Measurements from ENCODE around the gene TOB2. TPM values are rescaled to one million over a fixed set of nuclear protein-coding genes. Genes with fewer than 3 reads are reported as not detected.
"Not testable (repeated sequence)": the region's sequence is repeated elsewhere in the genome, so short reads cannot be mapped to it uniquely, and the experiment has no call there.

TOB2 gene
- total RNA-seq, 1 donor from 2014 or later, result 44.2 TPM

DNA sequence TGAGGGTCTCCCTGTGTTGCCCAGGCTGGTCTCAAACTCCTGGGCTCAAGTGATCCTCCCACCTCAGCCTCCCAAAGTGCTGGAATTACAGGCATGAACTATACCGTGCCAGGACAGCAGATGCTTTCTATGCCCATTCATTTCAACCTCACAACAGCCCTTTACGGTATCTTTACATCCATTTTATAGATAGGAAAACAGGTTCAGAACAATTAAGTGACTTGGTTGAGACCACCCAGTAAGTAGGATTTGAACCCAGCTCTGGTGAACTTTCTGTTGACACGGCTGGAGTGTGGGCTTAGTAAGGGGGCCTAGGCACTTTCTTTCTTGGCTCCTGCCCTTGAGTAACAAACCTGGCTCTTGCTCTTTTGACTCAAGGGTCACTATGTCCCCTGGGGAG is 39.2 kb downstream of the TOB2 start:
- intact Hi-C loops (cut with micrococcal nuclease), result no loop called here
- no peak overlapping the region for H3K27ac Mint-ChIP-seq
- no peak overlapping the region for H3K4me3 Mint-ChIP-seq (ENCODE audit: low read depth)
- H3K27me3 Mint-ChIP-seq (ENCODE audit: low read depth), result no peaks in the 10 kb centered on the region
- H3K36me3 Mint-ChIP-seq (ENCODE audit: low read depth), result no peaks in the 10 kb centered on the region
- no peak for DNase-seq (ENCODE audit: low spot score)
- H3K9me3 Mint-ChIP-seq, result no peaks in the 10 kb centered on the region
- H3K4me1 Mint-ChIP-seq (ENCODE audit: low read depth), result peaks cover 18% of the 10 kb centered on the region

DNA sequence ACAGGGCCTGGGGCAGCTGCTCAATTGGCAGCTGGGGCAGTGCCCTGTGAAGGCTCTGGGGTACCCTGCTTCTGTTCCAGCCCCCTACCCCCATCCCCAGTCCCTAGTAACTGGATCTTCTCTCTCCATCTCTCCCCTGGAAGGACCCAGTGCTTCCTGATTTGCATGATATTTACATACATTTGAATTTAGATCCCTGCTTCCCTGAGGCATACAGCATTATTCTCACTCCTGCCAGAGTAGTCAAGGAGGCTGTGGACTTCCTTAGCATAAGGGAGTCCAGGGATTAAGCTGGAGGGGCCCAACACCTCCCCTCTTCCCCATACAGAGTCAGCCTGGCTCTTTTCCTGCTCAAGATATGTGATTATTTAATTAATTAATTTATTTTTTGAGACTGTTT is 40.2 kb downstream of the TOB2 start:
- Mint-ChIP-seq H3K4me3 (ENCODE audit: low read depth) (no peak overlapping the region), H3K27ac (peak overlapping the region; percentile 20), H3K36me3 (ENCODE audit: low read depth) (no peaks in the 10 kb centered on the region), H3K4me1 (ENCODE audit: low read depth) (peaks cover 11% of the 10 kb centered on the region), H3K27me3 (ENCODE audit: low read depth) (no peaks in the 10 kb centered on the region), H3K9me3 (no peaks in the 10 kb centered on the region)
- no peak for DNase-seq (ENCODE audit: low spot score)
- intact Hi-C loops (cut with micrococcal nuclease), result no loop called here

GRCh38 chr22:41405588-41405987 is 41.0 kb downstream of the TOB2 start:
- DNase-seq (ENCODE audit: low spot score), result no peak
- H3K27me3 Mint-ChIP-seq (ENCODE audit: low read depth), result no peaks in the 10 kb centered on the region
- H3K36me3 Mint-ChIP-seq (ENCODE audit: low read depth), result no peaks in the 10 kb centered on the region
- H3K4me3 Mint-ChIP-seq (ENCODE audit: low read depth), result no peak overlapping the region
- intact Hi-C loops (cut with micrococcal nuclease), result no loop called here
- H3K27ac Mint-ChIP-seq, result peak overlapping the region; percentile 18
- no peaks in the 10 kb centered on the region for H3K9me3 Mint-ChIP-seq
- H3K4me1 Mint-ChIP-seq (ENCODE audit: low read depth), result peaks cover 11% of the 10 kb centered on the region

GRCh38 chr22:41403532-41404318 is 42.9 kb downstream of the TOB2 start:
- Mint-ChIP-seq H3K9me3 (no peaks in the 10 kb centered on the region), H3K27ac (no peak overlapping the region), H3K4me1 (ENCODE audit: low read depth) (peaks cover 11% of the 10 kb centered on the region), H3K4me3 (ENCODE audit: low read depth) (no peak overlapping the region), H3K27me3 (ENCODE audit: low read depth) (no peaks in the 10 kb centered on the region), H3K36me3 (ENCODE audit: low read depth) (no peaks in the 10 kb centered on the region)
- intact Hi-C loops (cut with micrococcal nuclease), result loop anchor here (2.0 kb wide), 1 partner anchor 123 kb away; no protein-coding TSS in a partner anchor
- DNase-seq (ENCODE audit: low spot score), result peak; percentile 82

- H3K36me3 Mint-ChIP-seq (ENCODE audit: low read depth); H3K27ac Mint-ChIP-seq; DNase-seq (ENCODE audit: low spot score); H3K9me3 Mint-ChIP-seq; H3K4me3 Mint-ChIP-seq (ENCODE audit: low read depth); H3K27me3 Mint-ChIP-seq (ENCODE audit: low read depth): not testable (repeated sequence)
- intact Hi-C loops (cut with micrococcal nuclease), result loop anchor here (2.0 kb wide), 1 partner anchor 124 kb away; no protein-coding TSS in a partner anchor
- peaks cover 11% of the 10 kb centered on the region for H3K4me1 Mint-ChIP-seq (ENCODE audit: low read depth)
Measured at GRCh38 chr22:41402851-41403250, 43.8 kb downstream of the TOB2 start.

- H3K9me3 Mint-ChIP-seq, result no peaks in the 10 kb centered on the region
- no peak for DNase-seq (ENCODE audit: low spot score)
- intact Hi-C loops (cut with micrococcal nuclease), result loop anchor here (2.0 kb wide), 1 partner anchor 125 kb away; no protein-coding TSS in a partner anchor
- H3K27ac Mint-ChIP-seq, result no peak overlapping the region
- no peaks in the 10 kb centered on the region for H3K27me3 Mint-ChIP-seq (ENCODE audit: low read depth)
- no peaks in the 10 kb centered on the region for H3K36me3 Mint-ChIP-seq (ENCODE audit: low read depth)
- H3K4me3 Mint-ChIP-seq (ENCODE audit: low read depth), result no peak overlapping the region
- peaks cover 11% of the 10 kb centered on the region for H3K4me1 Mint-ChIP-seq (ENCODE audit: low read depth)
Measured at GRCh38 chr22:41401781-41402648, 44.6 kb downstream of the TOB2 start.

GRCh38 chr22:41398921-41399320 is 47.7 kb downstream of the TOB2 start:
- Mint-ChIP-seq H3K4me3 (ENCODE audit: low read depth) (no peak overlapping the region), H3K27ac (no peak overlapping the region), H3K9me3 (no peaks in the 10 kb centered on the region), H3K36me3 (ENCODE audit: low read depth) (no peaks in the 10 kb centered on the region), H3K27me3 (ENCODE audit: low read depth) (no peaks in the 10 kb centered on the region), H3K4me1 (ENCODE audit: low read depth) (peaks cover 4% of the 10 kb centered on the region)
- no peak for DNase-seq (ENCODE audit: low spot score)
- intact Hi-C loops (cut with micrococcal nuclease), result no loop called here

GRCh38 chr22:41397143-41397811 is 49.3 kb downstream of the TOB2 start:
- Mint-ChIP-seq H3K27me3 (ENCODE audit: low read depth) (no peaks in the 10 kb centered on the region), H3K4me3 (ENCODE audit: low read depth) (no peak overlapping the region), H3K27ac (no peak overlapping the region), H3K4me1 (ENCODE audit: low read depth) (no peaks in the 10 kb centered on the region), H3K9me3 (no peaks in the 10 kb centered on the region), H3K36me3 (ENCODE audit: low read depth) (no peaks in the 10 kb centered on the region)
- intact Hi-C loops (cut with micrococcal nuclease), result no loop called here
- no peak for DNase-seq (ENCODE audit: low spot score)

GRCh38 chr22:41395531-41396240 is 50.9 kb downstream of the TOB2 start:
- Mint-ChIP-seq H3K4me1 (ENCODE audit: low read depth) (no peaks in the 10 kb centered on the region), H3K36me3 (ENCODE audit: low read depth) (no peaks in the 10 kb centered on the region), H3K27me3 (ENCODE audit: low read depth) (no peaks in the 10 kb centered on the region), H3K9me3 (no peaks in the 10 kb centered on the region), H3K4me3 (ENCODE audit: low read depth) (no peak overlapping the region), H3K27ac (no peak overlapping the region)
- intact Hi-C loops (cut with micrococcal nuclease), result no loop called here
- no peak for DNase-seq (ENCODE audit: low spot score)

DNA sequence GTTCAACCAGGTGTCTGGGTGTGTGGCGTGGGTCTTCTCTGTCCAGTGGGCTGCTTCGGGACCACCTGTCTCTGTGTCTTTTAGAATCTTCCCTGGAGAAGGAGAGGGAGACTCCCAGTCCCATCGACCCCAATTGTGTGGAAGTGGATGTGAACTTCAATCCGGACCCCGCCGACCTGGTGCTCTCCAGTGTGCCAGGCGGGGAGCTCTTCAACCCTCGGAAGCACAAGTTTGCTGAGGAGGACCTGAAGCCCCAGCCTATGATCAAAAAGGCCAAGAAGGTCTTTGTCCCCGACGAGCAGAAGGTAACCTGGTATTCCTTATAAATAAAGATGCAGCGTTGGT is 52.6 kb downstream of the TOB2 start:
- H3K27ac Mint-ChIP-seq, result no peak overlapping the region
- no peak for DNase-seq (ENCODE audit: low spot score)
- no peaks in the 10 kb centered on the region for H3K9me3 Mint-ChIP-seq
- H3K27me3 Mint-ChIP-seq (ENCODE audit: low read depth), result no peaks in the 10 kb centered on the region
- intact Hi-C loops (cut with micrococcal nuclease), result no loop called here
- H3K4me1 Mint-ChIP-seq (ENCODE audit: low read depth), result no peaks in the 10 kb centered on the region
- H3K36me3 Mint-ChIP-seq (ENCODE audit: low read depth), result no peaks in the 10 kb centered on the region
- no peak overlapping the region for H3K4me3 Mint-ChIP-seq (ENCODE audit: low read depth)

- Mint-ChIP-seq H3K36me3 (ENCODE audit: low read depth) (no peaks in the 10 kb centered on the region), H3K4me1 (ENCODE audit: low read depth) (no peaks in the 10 kb centered on the region), H3K27me3 (ENCODE audit: low read depth) (no peaks in the 10 kb centered on the region), H3K27ac (no peak overlapping the region), H3K4me3 (ENCODE audit: low read depth) (no peak overlapping the region), H3K9me3 (no peaks in the 10 kb centered on the region)
- intact Hi-C loops (cut with micrococcal nuclease), result no loop called here
- DNase-seq (ENCODE audit: low spot score), result no peak
Measured at GRCh38 chr22:41387341-41387740, 59.3 kb downstream of the TOB2 start.

GRCh38 chr22:41384128-41384527 is 62.5 kb downstream of the TOB2 start:
- Mint-ChIP-seq H3K4me1 (ENCODE audit: low read depth) (peaks cover 6% of the 10 kb centered on the region), H3K36me3 (ENCODE audit: low read depth) (no peaks in the 10 kb centered on the region), H3K9me3 (no peaks in the 10 kb centered on the region), H3K4me3 (ENCODE audit: low read depth) (no peak overlapping the region), H3K27me3 (ENCODE audit: low read depth) (no peaks in the 10 kb centered on the region), H3K27ac (no peak overlapping the region)
- DNase-seq (ENCODE audit: low spot score), result no peak
- intact Hi-C loops (cut with micrococcal nuclease), result no loop called here

Measured in activated T-helper 2 cell treated with anti-CD3 and anti-CD28 coated beads, Interferon-gamma antibody, Interleukin-2, Interleukin-4, amounts not matched to agents 10 μg/mL and 5 μg/mL and 100 μg/mL, durations not matched to agents 14 hours and 24 hours and 36 hours (primary cell).